H1 (cell line): Measurements from ENCODE around the gene DLG5. TPM values are rescaled to one million over a fixed set of nuclear protein-coding genes. Genes with fewer than 3 reads are reported as not detected.

Experiments
- EGR1 ChIP-seq: IDR thresholded peaks from 2 replicates; pipeline ENCODE4 v1.6.1; 2011; ENCODE audit warnings: low read depth, low read length, borderline replicate concordance
- KDM5A ChIP-seq: fragments of 200-600 bp; IDR thresholded peaks from 2 replicates; pipeline ENCODE4 v1.7.1; 2012; ENCODE audit warnings: mild to moderate bottlenecking, low read length, inconsistent platforms, mixed read lengths
- RXRA ChIP-seq: IDR thresholded peaks from 2 replicates; pipeline ENCODE4 v1.6.1; 2011; ENCODE audit warnings: low read depth, mild to moderate bottlenecking, low read length, moderate library complexity; ENCODE audit not compliant: insufficient read depth
- USF2 ChIP-seq: IDR thresholded peaks from 2 replicates; pipeline ENCODE4 v1.6.1; 2011; ENCODE audit warnings: low read length, improper control_type of control experiment
- polyA plus RNA-seq, 7 experiments: library from polyadenylated mRNA; depleted of rRNA in 3 of 7; stranded (reverse) in 5 of 7; unstranded in 2 of 7; fragments of >200 nt in 5 of 7; fragments of 200-250 nt in 2 of 7; gene quantifications; 1 replicate in 5 of 7; 2 replicates in 1 of 7; 4 replicates in 1 of 7; pipeline versions ENCODE4 v1.2.1 to v1.2.3, GENCODE V29; 2011 to 2013; ENCODE audit warnings: missing spikeins in 2 of 7, mixed read lengths in 2 of 7
- total RNA-seq: library from RNA; stranded (reverse); fragmentation: NEBNext Ultra II Directional; extraction: Animal tissue kit (Norgen Biotek cat#: 25700); gene quantifications from 2 replicates; pipeline ENCODE4 v1.2.1, GENCODE V29; 2021

Gene DLG5
- total and polyA plus RNA-seq, 2 of the 8 experiments (the other 6 are each of a cell fraction or from before 2014, with no cell fraction given) = 15.6 to 71.4 TPM

- TF ChIP-seq USF2 (no peak), RXRA (no peak), EGR1 (no peak), KDM5A (no peak)
- TF ChIP-seq, all 59 proteins: peak for 0
Observed at GRCh38 chr10:77829356-77829755, 97.2 kb downstream of the DLG5 start (continued).
